H1 (cell line): ENCODE data around the gene MYH10. TPM values are rescaled to one million over a fixed set of nuclear protein-coding genes. Genes with fewer than 3 reads are reported as not detected.

Experiments
- CTCF ChIA-PET: fragments of 300-600 bp; sonication (Branson Sonifier 250); formaldehyde crosslinking; loops from one replicate; lab custom pipeline; 2021; ENCODE audit not compliant: partially characterized antibody; lab: Charles Lee
- POLR2A ChIA-PET: fragments of 300-600 bp; sonication (Branson Sonifier 250); formaldehyde crosslinking; loops from one replicate; lab custom pipeline; 2021; ENCODE audit warnings: inconsistent platforms; ENCODE audit not compliant: partially characterized antibody; lab: Charles Lee
- DNase-seq, 2 experiments: peaks; one replicate each; pipeline versions ENCODE4 v3.0.0 to v3.0.0-alpha.2; 2010 to 2022; ENCODE audit warnings: low spot score in 2 of 2, low read depth in 1 of 2, mixed read lengths in 1 of 2
- FAIRE-seq: peaks from 2 replicates; lab custom pipeline; 2011; peaks lifted over from hg19 to GRCh38; lab: Jason Lieb, UNC
- H2AFZ ChIP-seq: 2 replicates; pipeline ENCODE4 v1.8.1; 2012; ENCODE audit warnings: low read length, inconsistent platforms
- H2AK5ac ChIP-seq: 2 replicates; pipeline ENCODE4 v1.6.1; 2013; ENCODE audit warnings: low read depth, low read length
- H2BK120ac ChIP-seq: replicated peaks from 2 replicates; pipeline ENCODE3; 2013; ENCODE audit warnings: low read depth, low read length, inconsistent platforms
- H2BK12ac ChIP-seq: 2 replicates; pipeline ENCODE4 v1.6.1; 2013; ENCODE audit warnings: low read depth, low read length
- H2BK15ac ChIP-seq: 2 replicates; pipeline ENCODE4 v1.6.1; 2013; ENCODE audit warnings: low read length
- H2BK20ac ChIP-seq: 2 replicates; pipeline ENCODE4 v1.6.1; 2013; ENCODE audit warnings: low read length
- H2BK5ac ChIP-seq: 2 replicates; pipeline ENCODE4 v1.6.1; 2013; ENCODE audit warnings: low read depth, low read length
- H3K14ac ChIP-seq: 2 replicates; pipeline ENCODE4 v1.6.1; 2013; ENCODE audit warnings: inconsistent platforms; ENCODE audit not compliant: insufficient read length
- H3K18ac ChIP-seq: 2 replicates; pipeline ENCODE4 v1.6.1; 2013; ENCODE audit warnings: low read length; ENCODE audit errors: extremely low read depth
- H3K23ac ChIP-seq: 2 replicates; pipeline ENCODE4 v1.6.1; 2013; ENCODE audit warnings: inconsistent platforms; ENCODE audit not compliant: insufficient read length
- H3K23me2 ChIP-seq: 2 replicates; pipeline ENCODE4 v1.6.1; 2013; ENCODE audit warnings: low read depth, low read length
- H3K27ac ChIP-seq: 2 replicates; pipeline ENCODE4 v1.6.1; 2011; ENCODE audit warnings: low read depth, low read length, inconsistent platforms
- H3K27me3 ChIP-seq, 4 experiments: replicated peaks in 1 of 4; 1 replicate in 1 of 4; 2 replicates in 3 of 4; pipeline versions ENCODE4 v1.6.1 to v1.8.1; 2011 to 2013; ENCODE audit warnings: low read length in 3 of 4, mild to moderate bottlenecking in 3 of 4, inconsistent platforms in 2 of 4, mixed read lengths in 2 of 4, moderate library complexity in 1 of 4; ENCODE audit not compliant: control insufficient read depth in 3 of 4, insufficient read depth in 3 of 4; ENCODE audit errors: extremely low read depth in 1 of 4
- H3K36me3 ChIP-seq, 4 experiments: 2 replicates each; pipeline versions ENCODE4 v1.6.1 to v1.8.1; 2011 to 2013; ENCODE audit warnings: mild to moderate bottlenecking in 4 of 4, low read length in 3 of 4, moderate library complexity in 2 of 4, control low read depth in 1 of 4, inconsistent platforms in 1 of 4; ENCODE audit not compliant: insufficient read depth in 4 of 4, control insufficient read depth in 2 of 4
- H3K4ac ChIP-seq: replicated peaks from 2 replicates; pipeline ENCODE3; 2013; ENCODE audit warnings: low read length, low read depth, mixed read lengths, inconsistent platforms; ENCODE audit not compliant: insufficient read length
- H3K4me1 ChIP-seq, 4 experiments: replicated peaks in 1 of 4; 1 replicate in 1 of 4; 2 replicates in 3 of 4; pipeline versions ENCODE4 v1.6.1 to v1.8.1; 2011 to 2013; ENCODE audit warnings: low read length in 3 of 4, inconsistent platforms in 2 of 4, mixed read lengths in 1 of 4; ENCODE audit not compliant: insufficient read depth in 4 of 4, control insufficient read depth in 3 of 4
- H3K4me2 ChIP-seq, 2 experiments: 2 replicates each; pipeline versions ENCODE4 v1.6.1 to v1.8.1; 2011 to 2013; ENCODE audit warnings: low read depth in 2 of 2, low read length in 2 of 2, control low read depth in 1 of 2, inconsistent platforms in 1 of 2, mild to moderate bottlenecking in 1 of 2; ENCODE audit not compliant: insufficient read depth in 1 of 2
- H3K4me3 ChIP-seq, 4 experiments: fragments of 200-600, 300-600 bp in 1 of 4; sonication (generic), shearing (Covaris generic), sonication (Bioruptor Twin) in 1 of 4; 2 replicates each; pipeline versions ENCODE4 v1.5.1 to v1.8.1; 2011 to 2016; ENCODE audit warnings: low read length in 4 of 4, low read depth in 3 of 4, control low read depth in 2 of 4, inconsistent platforms in 2 of 4, mild to moderate bottlenecking in 2 of 4, mixed read lengths in 1 of 4, moderate library complexity in 1 of 4; ENCODE audit not compliant: insufficient read depth in 2 of 4; ENCODE audit errors: extremely low read depth in 1 of 4
- H3K56ac ChIP-seq: replicated peaks from 2 replicates; pipeline ENCODE3; 2013; ENCODE audit warnings: low read depth, mild to moderate bottlenecking, mixed read lengths, low read length, inconsistent platforms; ENCODE audit not compliant: insufficient read length
- H3K79me1 ChIP-seq: 2 replicates; pipeline ENCODE4 v1.6.1; 2013; ENCODE audit warnings: low read depth, low read length, control low read depth
- H3K79me2 ChIP-seq, 2 experiments: 2 replicates each; pipeline versions ENCODE4 v1.6.1 to v1.8.1; 2012 to 2013; ENCODE audit warnings: low read length in 2 of 2, mild to moderate bottlenecking in 2 of 2, inconsistent platforms in 1 of 2; ENCODE audit not compliant: insufficient read depth in 2 of 2, control insufficient read depth in 1 of 2
- H3K9ac ChIP-seq, 4 experiments: replicated peaks in 1 of 4; 1 replicate in 1 of 4; 2 replicates in 3 of 4; pipeline versions ENCODE4 v1.6.1 to v1.8.1; 2011 to 2013; ENCODE audit warnings: low read depth in 3 of 4, low read length in 3 of 4, control low read depth in 2 of 4, mild to moderate bottlenecking in 2 of 4, moderate library complexity in 2 of 4, inconsistent platforms in 1 of 4; ENCODE audit errors: extremely low read depth in 1 of 4
- H3K9me3 ChIP-seq, 2 experiments: 2 replicates each; pipeline versions ENCODE4 v1.6.1 to v1.8.1; 2012 to 2013; ENCODE audit warnings: mild to moderate bottlenecking in 2 of 2, moderate library complexity in 2 of 2, control low read depth in 1 of 2, inconsistent platforms in 1 of 2, low read depth in 1 of 2, low read length in 1 of 2, mixed read lengths in 1 of 2; ENCODE audit not compliant: insufficient read depth in 2 of 2
- H4K20me1 ChIP-seq, 2 experiments: replicated peaks in 1 of 2; 2 replicates each; pipeline versions ENCODE3 to v1.8.1; 2011 to 2013; ENCODE audit warnings: inconsistent platforms in 2 of 2, low read length in 2 of 2, mild to moderate bottlenecking in 1 of 2; ENCODE audit not compliant: insufficient read depth in 2 of 2, control insufficient read depth in 1 of 2
- H4K5ac ChIP-seq: 2 replicates; pipeline ENCODE4 v1.6.1; 2013; ENCODE audit warnings: low read length, low read depth, mixed read lengths, inconsistent platforms; ENCODE audit not compliant: insufficient read length
- H4K8ac ChIP-seq: 2 replicates; pipeline ENCODE4 v1.8.0; 2013; ENCODE audit warnings: mild to moderate bottlenecking, moderate library complexity, low read length, inconsistent platforms; ENCODE audit not compliant: insufficient read depth; ENCODE audit errors: extremely low read depth
- H4K91ac ChIP-seq: replicated peaks from 2 replicates; pipeline ENCODE3; 2013; ENCODE audit warnings: low read length, mixed read lengths, inconsistent platforms; ENCODE audit not compliant: insufficient read length
- ASH2L ChIP-seq: fragments of 200-600, 300-600 bp; sonication (generic); IDR thresholded peaks from one replicate; pipeline ENCODE4 v1.7.1; 2017; ENCODE audit warnings: low read length
- BACH1 ChIP-seq: IDR thresholded peaks from 2 replicates; pipeline ENCODE4 v1.6.1; 2012; ENCODE audit warnings: low read length, improper control_type of control experiment
- BCL11A ChIP-seq, 2 experiments: IDR thresholded peaks; one replicate each; pipeline ENCODE4 v1.6.1; 2011; ENCODE audit warnings: low read depth in 2 of 2, low read length in 2 of 2, mild to moderate bottlenecking in 2 of 2
- GABPA ChIP-seq: IDR thresholded peaks from 2 replicates; pipeline ENCODE4 v1.6.1; 2011; ENCODE audit warnings: mild to moderate bottlenecking, low read length, moderate library complexity, borderline replicate concordance; ENCODE audit not compliant: insufficient read depth
- JUN ChIP-seq: IDR thresholded peaks from 2 replicates; pipeline ENCODE4 v1.6.1; 2011; ENCODE audit warnings: low read depth, mild to moderate bottlenecking, improper control_type of control experiment, low read length
- KDM1A ChIP-seq: fragments of 200-600, 300-600 bp; sonication (generic); IDR thresholded peaks from 2 replicates; pipeline ENCODE4 v1.7.1; 2016; ENCODE audit warnings: mild to moderate bottlenecking, low read length, borderline replicate concordance
- KDM4A ChIP-seq: IDR thresholded peaks from one replicate; pipeline ENCODE4 v1.7.1; 2012; ENCODE audit warnings: low read depth, mild to moderate bottlenecking, moderate library complexity, low read length, inconsistent platforms; ENCODE audit not compliant: severe bottlenecking
- MAFK ChIP-seq: IDR thresholded peaks from 2 replicates; pipeline ENCODE4 v1.6.1; 2012; ENCODE audit warnings: low read depth, mild to moderate bottlenecking, improper control_type of control experiment, low read length
- MAX ChIP-seq: IDR thresholded peaks from 2 replicates; pipeline ENCODE4 v1.6.1; 2012; ENCODE audit warnings: inconsistent platforms
- RAD21 ChIP-seq, 2 experiments: IDR thresholded peaks in 1 of 2; conservative IDR thresholded peaks in 1 of 2; 2 replicates each; pipeline ENCODE4 v1.6.1; 2011; ENCODE audit warnings: low read depth in 2 of 2, low read length in 2 of 2, improper control_type of control experiment in 1 of 2, inconsistent platforms in 1 of 2, mild to moderate bottlenecking in 1 of 2, moderate library complexity in 1 of 2
- RFX5 ChIP-seq: IDR thresholded peaks from 2 replicates; pipeline ENCODE4 v1.6.1; 2011; ENCODE audit warnings: low read depth, low read length, improper control_type of control experiment, borderline replicate concordance
- SP1 ChIP-seq: IDR thresholded peaks from 2 replicates; pipeline ENCODE4 v1.6.1; 2011; ENCODE audit warnings: low read depth, low read length
- SP2 ChIP-seq: IDR thresholded peaks from 2 replicates; pipeline ENCODE4 v1.6.1; 2012; ENCODE audit warnings: mild to moderate bottlenecking, low read length, inconsistent platforms
- TEAD4 ChIP-seq: IDR thresholded peaks from 2 replicates; pipeline ENCODE4 v1.6.1; 2012; ENCODE audit warnings: low read depth, low read length, inconsistent platforms, mixed read lengths
- WGBS, 2 experiments: shearing (Covaris generic) in 1 of 2; methylation state at CpG; one replicate each; pipeline versions ENCODE4 v1.1.6 to v1.1.7; 2013 to 2015; ENCODE audit warnings: low lambda C conversion rate in 2 of 2, mixed read lengths in 2 of 2, inconsistent platforms in 1 of 2, low coverage in 1 of 2, missing lambda C conversion rate in 1 of 2; ENCODE audit not compliant: insufficient replicate concordance in 2 of 2, insufficient coverage in 1 of 2, insufficient read length in 1 of 2; ENCODE audit errors: extremely low coverage in 1 of 2, missing lambda C conversion rate in 1 of 2; 5-methylcytosine and 5-hydroxymethylcytosine counted together
- polyA plus RNA-seq, 7 experiments: library from polyadenylated mRNA; depleted of rRNA in 3 of 7; stranded (reverse) in 5 of 7; unstranded in 2 of 7; fragments of >200 nt in 5 of 7; fragments of 200-250 nt in 2 of 7; gene quantifications; 1 replicate in 5 of 7; 2 replicates in 1 of 7; 4 replicates in 1 of 7; pipeline versions ENCODE4 v1.2.1 to v1.2.3, GENCODE V29; 2011 to 2013; ENCODE audit warnings: missing spikeins in 2 of 7, mixed read lengths in 2 of 7
- total RNA-seq: library from RNA; stranded (reverse); fragmentation: NEBNext Ultra II Directional; extraction: Animal tissue kit (Norgen Biotek cat#: 25700); gene quantifications from 2 replicates; pipeline ENCODE4 v1.2.1, GENCODE V29; 2021

Gene MYH10
- total and polyA plus RNA-seq, 2 of the 8 experiments (the other 6 are each of a cell fraction or from before 2014, with no cell fraction given), result 64.1 to 289 TPM

GRCh38 chr17:8606401-8606800 lies 24.1 kb downstream of the MYH10 start:
- no peak overlapping the region for H2AK5ac ChIP-seq
- peaks cover 0 to 23% (median 0%) of the 10 kb centered on the region in 4 experiments; a peak in 1 of 8 replicates for H3K36me3 ChIP-seq
- FAIRE-seq (no peak), DNase-seq (no peak)
- H3K79me1 ChIP-seq, result peaks cover 9% of the 10 kb centered on the region; the same call in 1 of the 2 replicates
- H3K79me2 ChIP-seq, result peaks cover 19 to 95% of the 10 kb centered on the region in 2 experiments
- H3K4ac ChIP-seq, result no peak overlapping the region
- no peak overlapping the region for H3K27ac ChIP-seq
- no peaks in the 10 kb centered on the region for H3K9me3 ChIP-seq
- no peak overlapping the region for H3K56ac ChIP-seq
- H2AFZ ChIP-seq, result no peak overlapping the region
- H3K18ac ChIP-seq, result no peak overlapping the region; the same call in 1 of the 2 replicates
- H3K23me2 ChIP-seq, result no peaks in the 10 kb centered on the region; the same call in 1 of the 2 replicates
- no peak overlapping the region for H2BK120ac ChIP-seq
- ChIA-PET CTCF (interaction anchor here (1.0 to 1.2 kb wide), 2 partner anchors 13 to 140 kb away, joined by 3 read pairs; no protein-coding TSS in a partner anchor), POLR2A (interaction anchor here (0.5 to 1.5 kb wide), 3 partner anchors 17 to 230 kb away, joined by 3 read pairs; no protein-coding TSS in a partner anchor)
- peaks cover 17 to 23% of the 10 kb centered on the region in 2 experiments for H4K20me1 ChIP-seq
- H4K5ac ChIP-seq, result no peak overlapping the region
- H2BK20ac ChIP-seq, result no peak overlapping the region
- no peak overlapping the region for H2BK15ac ChIP-seq
- H2BK12ac ChIP-seq, result no peak overlapping the region
- no peak overlapping the region for H4K8ac ChIP-seq
- no peak overlapping the region for H3K4me2 ChIP-seq
- 89% methylated on average over 3 of the region's 3 CpGs; no CpG with 5 or more reads in 1 of the 2 experiments for WGBS, 2 experiments
- H2BK5ac ChIP-seq, result no peak overlapping the region
- no peak overlapping the region for H3K4me3 ChIP-seq
- H3K9ac ChIP-seq, result no peak overlapping the region
- H3K27me3 ChIP-seq, result no peaks in the 10 kb centered on the region
- no peak overlapping the region for H4K91ac ChIP-seq
- H3K4me1 ChIP-seq, result peaks cover 0 to 15% (median 3%) of the 10 kb centered on the region in 4 experiments; a peak in 2 of 7 replicates
- no peak overlapping the region for H3K23ac ChIP-seq
- H3K14ac ChIP-seq, result no peak overlapping the region
- TF ChIP-seq KDM4A, result no peak
- no peak for TF ChIP-seq TEAD4
- no peak for TF ChIP-seq KDM1A
- TF ChIP-seq GABPA, result no peak
- TF ChIP-seq BACH1, result no peak
- no peak for TF ChIP-seq MAFK
- no peak for TF ChIP-seq SP1
- no peak for TF ChIP-seq MAX
- no peak for TF ChIP-seq SP2
- TF ChIP-seq JUN, result no peak
- TF ChIP-seq ASH2L, result no peak
- no peak for TF ChIP-seq RFX5
- no peak for TF ChIP-seq RAD21 (IDR thresholded peaks at IDR 0.05 in 1 of 2, conservative IDR thresholded peaks at IDR 0.05 in 1 of 2; ENCODE audit: low read depth in 2 of 2, low read length in 2 of 2)
- no peak for TF ChIP-seq BCL11A (IDR thresholded peaks at IDR 0.05; ENCODE audit: low read depth in 2 of 2, low read length in 2 of 2)
